HG02763 (cell line): ENCODE data around the gene IL20RA.

ENCODE experiments used
- ATAC-seq: cut with Tn5 transposase; IDR thresholded peaks from one replicate; pipeline ENCODE4 v1.9.1; 2021; ENCODE audit warnings: mild to moderate bottlenecking, moderate library complexity; ENCODE audit not compliant: unreplicated experiment

IL20RA gene

GRCh38 chr6:137011406-137011805 is 33.4 kb downstream of the IL20RA start:
- no peak for ATAC-seq

GRCh38 chr6:137010128-137010718 is 34.5 kb downstream of the IL20RA start:
- no peak for ATAC-seq

- ATAC-seq: no peak
Observed at GRCh38 chr6:137008204-137008603, 36.6 kb downstream of the IL20RA start.

- no peak for ATAC-seq
Observed at GRCh38 chr6:137006056-137006455, 38.7 kb downstream of the IL20RA start.

- ATAC-seq: no peak
Observed at GRCh38 chr6:137005073-137005472, 39.7 kb downstream of the IL20RA start.

GRCh38 chr6:137002505-137002904 is 42.3 kb downstream of the IL20RA start:
- ATAC-seq: no peak

- no peak for ATAC-seq
Observed at GRCh38 chr6:137001977-137002302, 42.8 kb downstream of the IL20RA start.

GRCh38 chr6:137001299-137001976 is 43.3 kb downstream of the IL20RA start:
- no peak for ATAC-seq

GRCh38 chr6:137000825-137001224 is 43.9 kb downstream of the IL20RA start:
- ATAC-seq: no peak

GRCh38 chr6:136995521-136995920 is 49.2 kb downstream of the IL20RA start:
- ATAC-seq: no peak

GRCh38 chr6:136994782-136995181 is 50.0 kb downstream of the IL20RA start:
- no peak for ATAC-seq

- no peak for ATAC-seq
Observed at GRCh38 chr6:136992113-136992512, 52.7 kb downstream of the IL20RA start.

GRCh38 chr6:136991646-136992045 is 53.1 kb downstream of the IL20RA start:
- ATAC-seq: no peak

GRCh38 chr6:136990754-136991153 is 54.0 kb downstream of the IL20RA start:
- no peak for ATAC-seq

- no peak for ATAC-seq
Observed at GRCh38 chr6:136990242-136990578, 54.6 kb downstream of the IL20RA start.

- ATAC-seq: no peak
Observed at GRCh38 chr6:136989571-136990241, 55.1 kb downstream of the IL20RA start.

GRCh38 chr6:136987526-136987925 is 57.2 kb downstream of the IL20RA start:
- no peak for ATAC-seq

GRCh38 chr6:136985502-136985901 is 59.3 kb downstream of the IL20RA start:
- no peak for ATAC-seq

- ATAC-seq: no peak
Observed at GRCh38 chr6:136984578-136984977, 60.2 kb downstream of the IL20RA start.

GRCh38 chr6:136983687-136984086 is 61.1 kb downstream of the IL20RA start:
- no peak for ATAC-seq

- no peak for ATAC-seq
Observed at GRCh38 chr6:136982928-136983327, 61.8 kb downstream of the IL20RA start.

GRCh38 chr6:136980070-136980469 is 64.7 kb downstream of the IL20RA start:
- ATAC-seq: no peak

GRCh38 chr6:136979206-136979605 is 65.6 kb downstream of the IL20RA start:
- no peak for ATAC-seq
